Right cardiac atrium (tissue), 5 donors: ENCODE measurements around the gene CCDC33. TPM values are rescaled to one million over a fixed set of nuclear protein-coding genes. Genes with fewer than 3 reads are reported as not detected.

ENCODE experiments used
- ATAC-seq, 2 donors: fragments of 200-7000 bp; cut with Tn5 transposase; one replicate each; pipeline versions ENCODE4 v1.8.0 to v1.9.1; 2020; ENCODE audit warnings: moderate library complexity in 2 of 2, mild to moderate bottlenecking in 1 of 2
- DNase-seq, 3 donors: peaks; one replicate each; pipeline ENCODE4 v3.0.0-alpha.2; 2020
- H3K27ac ChIP-seq: one replicate; pipeline ENCODE4 v1.5.1; 2013; ENCODE audit warnings: mild to moderate bottlenecking, low read length, control low read depth, moderate library complexity
- H3K27me3 ChIP-seq: one replicate; pipeline ENCODE4 v1.6.1; 2013; ENCODE audit not compliant: control insufficient read depth, insufficient read depth
- H3K4me1 ChIP-seq: one replicate; pipeline ENCODE4 v1.6.1; 2013; ENCODE audit warnings: low read length; ENCODE audit not compliant: control insufficient read depth, insufficient read depth
- H3K4me3 ChIP-seq: one replicate; pipeline ENCODE4 v1.5.1; 2013; ENCODE audit warnings: low read length, control low read depth
- H3K9me3 ChIP-seq: one replicate; pipeline ENCODE4 v1.6.1; 2013; ENCODE audit warnings: low read length; ENCODE audit not compliant: control insufficient read depth
- WGBS: extraction: QIAGEN DNeasy Blood & Tissue Kit; methylation state at CpG from one replicate; pipeline ENCODE4 v1.1.7; 2013; 5-methylcytosine and 5-hydroxymethylcytosine counted together
- intact Hi-C, 4 donors: fragments of 100-400 bp; cut with DNase I; formaldehyde crosslinking; loops; one replicate each; pipeline versions ENCODE4 v1.11.0 to v1.14.0; 2022 to 2023
- polyA plus RNA-seq: library from polyadenylated mRNA; stranded (reverse); fragments of 200-250 nt; gene quantifications from one replicate; pipeline ENCODE4 v1.2.3, GENCODE V29; 2013
- total RNA-seq, 4 donors: library from RNA; stranded (reverse); fragmentation: NEBNext Ultra II Directional; extraction: Animal tissue kit (Norgen Biotek cat#: 25700); gene quantifications; one replicate each; pipeline ENCODE4 v1.2.1, GENCODE V29; 2021
- donor health status: healthy with polysubstance abuse.
- donor health status: DM: no; HTN: yes; CAD: no.
- donor health status: DM: no; HTN: no; CAD: no.
- donor health status: DM: no; HTN: yes; CAD: no; lungs with severe emphysema.
- donor health status: DM: yes; HTN: yes; CAD: no.

The CCDC33 gene
- total and polyA plus RNA-seq, 5 donors, result 0.07 TPM; not detected in 4

- Histone ChIP-seq H3K27ac (no peak overlapping the region), H3K27me3 (no peaks in the 10 kb centered on the region), H3K4me1 (no peaks in the 10 kb centered on the region), H3K9me3 (no peaks in the 10 kb centered on the region), H3K4me3 (no peak overlapping the region)
- intact Hi-C loops, result no loop called here
- DNase-seq, result no peak
- no peak for ATAC-seq
- 71% methylated on average over 4 of the region's 4 CpGs for WGBS
Observed at GRCh38 chr15:74337607-74338211, 101.6 kb downstream of the CCDC33 start.

- no peaks in the 10 kb centered on the region for H3K9me3 ChIP-seq
- H3K27me3 ChIP-seq, result no peaks in the 10 kb centered on the region
- DNase-seq (no peak), ATAC-seq (no peak)
- 95% methylated on average over 5 of the region's 5 CpGs for WGBS
- H3K27ac ChIP-seq, result no peak overlapping the region
- intact Hi-C loops, result no loop called here
- no peaks in the 10 kb centered on the region for H3K4me1 ChIP-seq
- H3K4me3 ChIP-seq, result no peak overlapping the region
Observed at GRCh38 chr15:74338676-74339075, 102.5 kb downstream of the CCDC33 start.

GRCh38 chr15:74339371-74339770 lies 103.2 kb downstream of the CCDC33 start:
- Histone ChIP-seq H3K27me3 (no peaks in the 10 kb centered on the region), H3K4me1 (no peaks in the 10 kb centered on the region), H3K9me3 (no peaks in the 10 kb centered on the region), H3K4me3 (no peak overlapping the region), H3K27ac (no peak overlapping the region)
- ATAC-seq (no peak), DNase-seq (no peak)
- intact Hi-C loops, result no loop called here
- WGBS, result 91% methylated on average over 9 of the region's 9 CpGs

GRCh38 chr15:74340150-74340549 lies 104.0 kb downstream of the CCDC33 start:
- no peak overlapping the region for H3K27ac ChIP-seq
- ATAC-seq (no peak), DNase-seq (no peak)
- 38% methylated on average over 4 of the region's 4 CpGs for WGBS
- H3K4me1 ChIP-seq, result no peaks in the 10 kb centered on the region
- intact Hi-C loops, result no loop called here
- H3K9me3 ChIP-seq, result no peaks in the 10 kb centered on the region
- H3K4me3 ChIP-seq, result no peak overlapping the region
- no peaks in the 10 kb centered on the region for H3K27me3 ChIP-seq

GRCh38 chr15:74343127-74343796 lies 107.1 kb downstream of the CCDC33 start:
- intact Hi-C loops, result no loop called here
- no peak for DNase-seq
- no peak overlapping the region for H3K27ac ChIP-seq
- no peak for ATAC-seq
- H3K27me3 ChIP-seq, result no peaks in the 10 kb centered on the region
- WGBS, result 91% methylated on average over 14 of the region's 14 CpGs
- H3K4me1 ChIP-seq, result no peaks in the 10 kb centered on the region
- H3K9me3 ChIP-seq, result no peaks in the 10 kb centered on the region
- no peak overlapping the region for H3K4me3 ChIP-seq

- intact Hi-C loops, result no loop called here
- ATAC-seq (no peak), DNase-seq (no peak)
- no peaks in the 10 kb centered on the region for H3K9me3 ChIP-seq
- no peak overlapping the region for H3K27ac ChIP-seq
- H3K4me3 ChIP-seq, result no peak overlapping the region
- 90% methylated on average over 8 of the region's 8 CpGs for WGBS
- no peaks in the 10 kb centered on the region for H3K4me1 ChIP-seq
- H3K27me3 ChIP-seq, result no peaks in the 10 kb centered on the region
Observed at GRCh38 chr15:74343797-74344127, 107.6 kb downstream of the CCDC33 start.

GRCh38 chr15:74345051-74345450 lies 108.9 kb downstream of the CCDC33 start:
- ATAC-seq (no peak), DNase-seq (no peak)
- WGBS, result 81% methylated on average over 10 of the region's 10 CpGs
- no peaks in the 10 kb centered on the region for H3K4me1 ChIP-seq
- H3K27me3 ChIP-seq, result no peaks in the 10 kb centered on the region
- intact Hi-C loops, result no loop called here
- H3K4me3 ChIP-seq, result no peak overlapping the region
- no peak overlapping the region for H3K27ac ChIP-seq
- H3K9me3 ChIP-seq, result no peaks in the 10 kb centered on the region

GRCh38 chr15:74347757-74348250 lies 111.7 kb downstream of the CCDC33 start:
- intact Hi-C loops, result no loop called here
- H3K27ac ChIP-seq, result no peak overlapping the region
- DNase-seq (no peak), ATAC-seq (no peak)
- 85% methylated on average over 13 of the region's 13 CpGs for WGBS
- H3K27me3 ChIP-seq, result no peaks in the 10 kb centered on the region
- no peaks in the 10 kb centered on the region for H3K9me3 ChIP-seq
- H3K4me1 ChIP-seq, result no peaks in the 10 kb centered on the region
- H3K4me3 ChIP-seq, result no peak overlapping the region

- no peaks in the 10 kb centered on the region for H3K27me3 ChIP-seq
- DNase-seq, result no peak
- H3K4me3 ChIP-seq, result no peak overlapping the region
- 94% methylated on average over 3 of the region's 3 CpGs for WGBS
- H3K9me3 ChIP-seq, result no peaks in the 10 kb centered on the region
- ATAC-seq, result no peak
- intact Hi-C loops, result no loop called here
- no peaks in the 10 kb centered on the region for H3K4me1 ChIP-seq
- H3K27ac ChIP-seq, result no peak overlapping the region
Observed at GRCh38 chr15:74349241-74349778, 113.2 kb downstream of the CCDC33 start.

GRCh38 chr15:74350295-74351275 lies 114.5 kb downstream of the CCDC33 start:
- Histone ChIP-seq H3K27me3 (no peaks in the 10 kb centered on the region), H3K27ac (no peak overlapping the region), H3K4me1 (no peaks in the 10 kb centered on the region), H3K9me3 (no peaks in the 10 kb centered on the region), H3K4me3 (no peak overlapping the region)
- no peak for ATAC-seq
- intact Hi-C loops, result no loop called here
- no peak for DNase-seq
- WGBS, result 61% methylated on average over 14 of the region's 14 CpGs

GRCh38 chr15:74351670-74352069 lies 115.5 kb downstream of the CCDC33 start:
- H3K9me3 ChIP-seq, result no peaks in the 10 kb centered on the region
- ATAC-seq, result no peak
- 40% methylated on average over 3 of the region's 3 CpGs for WGBS
- no peak for DNase-seq
- no peak overlapping the region for H3K4me3 ChIP-seq
- no peak overlapping the region for H3K27ac ChIP-seq
- intact Hi-C loops, result no loop called here
- no peaks in the 10 kb centered on the region for H3K4me1 ChIP-seq
- no peaks in the 10 kb centered on the region for H3K27me3 ChIP-seq
